Measurements from ENCODE around the gene KCNE4.

KCNE4 gene

DNA sequence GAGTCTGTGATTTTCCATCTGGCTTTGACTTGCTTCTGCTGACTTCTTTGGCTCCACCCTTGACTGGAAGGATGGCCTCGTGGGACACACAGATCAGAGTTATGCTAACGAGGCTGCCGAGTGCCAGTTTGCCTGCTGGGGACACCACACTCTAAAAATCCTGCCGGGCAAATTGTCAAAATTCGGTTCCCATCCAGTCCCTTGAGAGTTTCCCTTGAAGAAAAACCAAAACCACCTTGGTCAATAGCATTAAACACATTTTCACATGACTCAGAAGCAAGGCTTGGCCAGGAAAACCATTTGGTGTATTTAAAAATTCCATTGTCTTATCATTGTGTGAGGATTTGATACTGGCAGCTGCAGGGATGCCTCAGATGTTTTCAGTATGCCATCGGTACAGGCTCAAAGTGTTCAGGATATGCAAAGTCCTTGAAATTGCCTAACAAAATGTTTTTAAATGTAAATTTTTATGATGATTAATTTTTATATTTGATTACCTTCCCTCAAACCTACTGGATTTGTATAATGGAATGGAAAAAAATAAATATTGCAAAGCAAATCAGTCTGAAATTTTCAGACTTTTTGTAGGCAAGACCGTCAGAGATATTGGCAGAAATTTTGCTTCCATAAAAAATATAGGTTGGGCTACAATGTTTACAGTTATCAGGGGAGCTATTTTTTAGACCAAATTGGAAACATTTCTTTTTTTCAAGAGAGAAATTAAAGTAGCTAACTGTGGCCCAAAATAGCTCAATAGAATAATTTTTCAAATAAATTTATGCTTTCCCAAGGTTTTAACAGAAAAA is 41.6 kb downstream of the KCNE4 start:
- Histone ChIP-seq H3K9ac (ENCODE audit: low read depth, low read length) (no peak overlapping the region), H3K27me3 (ENCODE audit: control insufficient read depth, insufficient read depth, low read length) (no peaks in the 10 kb centered on the region), H3K4me3 (ENCODE audit: low read depth, low read length) (no peak overlapping the region), H3K4me1 (ENCODE audit: control insufficient read depth, insufficient read depth, low read length) (no peaks in the 10 kb centered on the region), H3K9me3 (ENCODE audit: control insufficient read depth, insufficient read depth, low read length) (no peaks in the 10 kb centered on the region), H3K36me3 (ENCODE audit: control insufficient read depth, insufficient read depth, low read length) (no peaks in the 10 kb centered on the region)

DNA sequence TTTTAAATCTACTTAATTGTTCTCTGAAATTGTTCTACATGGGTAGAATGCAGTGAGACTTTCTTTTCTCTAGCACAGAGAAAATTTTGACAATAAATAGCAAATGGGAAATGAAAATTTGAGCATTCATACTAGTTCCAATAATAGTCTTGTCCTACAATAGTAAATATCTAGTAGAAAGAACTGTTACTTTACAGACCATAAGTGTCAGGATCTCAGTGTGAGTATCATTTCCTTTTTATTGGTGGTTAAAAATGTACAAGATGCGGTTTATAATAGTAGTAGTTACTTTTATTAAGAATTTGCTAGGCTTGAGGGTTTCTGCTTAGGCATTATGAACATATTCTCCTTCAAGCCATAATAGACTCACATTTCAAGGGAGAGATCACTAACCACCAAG is 43.2 kb downstream of the KCNE4 start:
- Histone ChIP-seq H3K27me3 (ENCODE audit: control insufficient read depth, insufficient read depth, low read length) (no peaks in the 10 kb centered on the region), H3K4me3 (ENCODE audit: low read depth, low read length) (no peak overlapping the region), H3K4me1 (ENCODE audit: control insufficient read depth, insufficient read depth, low read length) (no peaks in the 10 kb centered on the region), H3K9me3 (ENCODE audit: control insufficient read depth, insufficient read depth, low read length) (no peaks in the 10 kb centered on the region), H3K36me3 (ENCODE audit: control insufficient read depth, insufficient read depth, low read length) (no peaks in the 10 kb centered on the region), H3K9ac (ENCODE audit: low read depth, low read length) (no peak overlapping the region)

DNA sequence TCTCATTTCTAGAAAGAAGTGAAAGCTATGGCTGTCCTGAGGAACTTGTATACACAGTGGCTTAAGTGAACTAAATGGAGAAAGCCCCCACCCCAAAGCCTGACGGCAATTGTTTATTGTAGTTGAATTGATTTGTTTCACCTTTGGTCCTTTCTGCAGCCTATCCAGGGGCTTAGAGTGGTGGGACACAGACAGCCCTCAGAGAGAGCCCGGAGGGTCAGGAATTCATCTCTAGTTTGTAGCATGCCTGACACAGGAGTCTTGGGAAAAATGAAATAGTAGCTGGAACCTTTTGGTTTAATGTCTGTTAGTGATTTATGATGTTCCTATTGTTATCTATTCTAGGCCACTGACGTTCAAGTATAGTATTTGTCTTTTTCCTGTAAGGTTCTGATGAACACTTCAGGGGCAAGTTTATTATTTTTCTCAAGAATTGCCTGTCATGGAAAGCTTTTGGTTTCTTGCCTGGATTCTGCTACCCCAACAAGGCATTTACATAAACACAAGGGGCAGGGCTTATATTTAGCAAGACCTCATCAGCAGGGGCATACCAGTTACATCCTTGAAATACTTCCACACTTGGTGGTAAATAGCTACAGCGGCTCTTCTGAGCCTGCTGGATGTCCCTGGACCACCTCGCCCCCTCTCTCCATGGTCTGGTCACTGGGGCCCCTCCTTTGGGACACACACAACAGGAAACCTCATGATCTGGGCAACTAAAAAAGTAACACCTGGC is 44.4 kb downstream of the KCNE4 start:
- Histone ChIP-seq H3K9ac (ENCODE audit: low read depth, low read length) (no peak overlapping the region), H3K27me3 (ENCODE audit: control insufficient read depth, insufficient read depth, low read length) (no peaks in the 10 kb centered on the region), H3K4me1 (ENCODE audit: control insufficient read depth, insufficient read depth, low read length) (no peaks in the 10 kb centered on the region), H3K9me3 (ENCODE audit: control insufficient read depth, insufficient read depth, low read length) (no peaks in the 10 kb centered on the region), H3K4me3 (ENCODE audit: low read depth, low read length) (no peak overlapping the region), H3K36me3 (ENCODE audit: control insufficient read depth, insufficient read depth, low read length) (no peaks in the 10 kb centered on the region)

DNA sequence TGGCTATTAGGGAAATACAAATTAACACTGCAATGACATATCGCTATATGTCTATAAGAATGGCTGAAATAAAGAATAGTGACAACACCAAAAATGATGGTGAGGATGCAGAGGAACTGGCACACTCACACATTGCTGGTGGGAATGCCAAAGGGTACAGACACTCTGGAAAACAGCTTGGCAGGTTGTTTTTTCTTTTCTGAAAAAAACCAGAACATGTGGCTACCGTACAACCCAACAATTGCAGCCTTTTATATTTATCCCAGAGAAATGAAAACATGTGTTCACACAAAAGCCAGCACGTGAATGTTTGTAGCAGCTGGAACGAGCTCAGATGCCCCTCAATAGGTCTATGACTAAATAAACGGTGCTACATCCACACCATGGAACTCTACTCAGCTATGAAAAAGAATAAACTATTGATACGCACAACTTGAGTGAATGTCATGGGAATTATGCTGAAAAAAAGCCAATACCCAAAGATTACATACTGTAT is 45.9 kb downstream of the KCNE4 start:
- Histone ChIP-seq H3K4me3 (ENCODE audit: low read depth, low read length) (no peak overlapping the region), H3K27me3 (ENCODE audit: control insufficient read depth, insufficient read depth, low read length) (no peaks in the 10 kb centered on the region), H3K9me3 (ENCODE audit: control insufficient read depth, insufficient read depth, low read length) (no peaks in the 10 kb centered on the region), H3K9ac (ENCODE audit: low read depth, low read length) (no peak overlapping the region), H3K4me1 (ENCODE audit: control insufficient read depth, insufficient read depth, low read length) (no peaks in the 10 kb centered on the region), H3K36me3 (ENCODE audit: control insufficient read depth, insufficient read depth, low read length) (no peaks in the 10 kb centered on the region)

DNA sequence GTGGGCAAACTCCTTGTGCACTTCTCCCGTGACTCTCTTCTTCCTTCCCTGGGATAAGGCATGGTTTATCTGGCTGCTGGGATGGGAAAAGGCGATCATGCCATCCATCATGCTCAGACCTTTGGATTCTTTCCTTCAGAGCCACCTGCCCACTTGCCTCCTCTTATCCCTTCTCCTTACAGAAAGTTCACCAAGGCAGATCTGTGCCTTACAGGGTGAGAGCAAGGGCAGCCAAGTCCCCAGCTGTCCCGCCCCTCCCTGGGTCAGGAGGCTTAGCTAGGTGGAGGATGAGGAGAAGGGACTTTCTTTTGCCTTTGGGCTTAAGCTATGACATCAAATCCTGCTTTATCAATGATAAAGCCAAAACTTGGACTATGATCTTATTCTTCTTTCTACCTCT is 47.6 kb downstream of the KCNE4 start:
- no peaks in the 10 kb centered on the region for H3K9me3 ChIP-seq (ENCODE audit: control insufficient read depth, insufficient read depth, low read length)
- H3K36me3 ChIP-seq (ENCODE audit: control insufficient read depth, insufficient read depth, low read length) = no peaks in the 10 kb centered on the region
- H3K27me3 ChIP-seq (ENCODE audit: control insufficient read depth, insufficient read depth, low read length) = no peaks in the 10 kb centered on the region
- no peaks in the 10 kb centered on the region for H3K4me1 ChIP-seq (ENCODE audit: control insufficient read depth, insufficient read depth, low read length)
- no peak overlapping the region for H3K4me3 ChIP-seq (ENCODE audit: low read depth, low read length)
- no peak overlapping the region for H3K9ac ChIP-seq (ENCODE audit: low read depth, low read length)

DNA sequence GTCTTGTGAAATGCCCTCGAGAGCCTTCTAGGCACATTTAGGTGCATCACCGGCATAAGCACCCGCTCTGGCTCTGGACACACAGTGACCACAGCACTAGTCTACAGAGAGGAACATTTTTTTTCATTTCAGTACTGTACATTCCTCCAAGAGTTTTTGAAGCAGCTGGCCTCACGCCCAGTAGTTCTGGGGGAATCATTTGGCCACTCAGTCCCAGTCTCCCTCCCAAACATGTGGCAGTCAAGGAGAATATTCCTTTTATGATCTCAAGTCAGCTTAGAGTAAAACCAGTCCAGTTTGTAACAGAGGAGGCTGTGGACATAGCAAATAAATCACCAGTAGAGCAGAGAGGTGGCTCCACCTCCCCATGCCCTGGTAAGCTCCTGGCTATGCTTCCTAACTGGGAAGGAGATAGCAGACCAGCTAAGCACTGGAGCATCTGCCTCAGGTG is 48.1 kb downstream of the KCNE4 start:
- Histone ChIP-seq H3K4me1 (ENCODE audit: control insufficient read depth, insufficient read depth, low read length) (no peaks in the 10 kb centered on the region), H3K9ac (ENCODE audit: low read depth, low read length) (no peak overlapping the region), H3K4me3 (ENCODE audit: low read depth, low read length) (no peak overlapping the region), H3K9me3 (ENCODE audit: control insufficient read depth, insufficient read depth, low read length) (no peaks in the 10 kb centered on the region), H3K27me3 (ENCODE audit: control insufficient read depth, insufficient read depth, low read length) (no peaks in the 10 kb centered on the region), H3K36me3 (ENCODE audit: control insufficient read depth, insufficient read depth, low read length) (no peaks in the 10 kb centered on the region)

DNA sequence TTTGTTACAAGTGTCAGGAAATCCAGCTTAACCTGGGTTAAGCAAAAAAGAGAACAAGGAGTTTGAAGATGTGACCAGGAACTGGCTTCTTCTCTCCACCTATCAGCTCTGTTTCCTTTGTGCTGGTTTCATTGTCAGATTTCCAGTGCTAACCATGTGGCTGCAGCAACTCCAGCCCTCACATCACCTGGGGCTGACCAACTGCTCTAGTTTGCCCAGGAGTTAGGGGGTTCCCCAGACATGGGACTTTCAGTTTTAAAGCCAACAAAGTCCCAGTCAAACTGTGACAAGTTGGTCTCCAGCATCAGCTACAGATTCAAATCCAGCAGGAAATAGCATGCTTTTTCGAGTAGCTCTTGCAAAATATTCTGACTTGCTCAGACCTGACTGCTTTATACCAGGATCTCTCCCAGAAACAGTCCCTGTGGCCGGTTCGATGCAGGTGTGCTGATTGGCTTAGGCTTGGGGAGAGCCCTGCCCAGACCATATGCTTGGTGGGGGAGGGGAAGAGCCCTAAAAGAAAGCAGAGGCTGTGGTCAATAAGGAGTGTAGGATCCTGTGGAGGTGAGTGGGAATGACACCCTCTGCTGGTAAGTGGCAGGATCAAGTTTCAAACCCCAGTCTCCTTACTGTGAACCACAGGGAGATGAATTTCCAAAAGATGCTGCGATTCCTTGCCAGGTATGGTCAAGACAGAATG is 49.5 kb downstream of the KCNE4 start:
- Histone ChIP-seq H3K27me3 (ENCODE audit: control insufficient read depth, insufficient read depth, low read length) (no peaks in the 10 kb centered on the region), H3K9ac (ENCODE audit: low read depth, low read length) (no peak overlapping the region), H3K9me3 (ENCODE audit: control insufficient read depth, insufficient read depth, low read length) (no peaks in the 10 kb centered on the region), H3K36me3 (ENCODE audit: control insufficient read depth, insufficient read depth, low read length) (no peaks in the 10 kb centered on the region), H3K4me3 (ENCODE audit: low read depth, low read length) (no peak overlapping the region), H3K4me1 (ENCODE audit: control insufficient read depth, insufficient read depth, low read length) (no peaks in the 10 kb centered on the region)

DNA sequence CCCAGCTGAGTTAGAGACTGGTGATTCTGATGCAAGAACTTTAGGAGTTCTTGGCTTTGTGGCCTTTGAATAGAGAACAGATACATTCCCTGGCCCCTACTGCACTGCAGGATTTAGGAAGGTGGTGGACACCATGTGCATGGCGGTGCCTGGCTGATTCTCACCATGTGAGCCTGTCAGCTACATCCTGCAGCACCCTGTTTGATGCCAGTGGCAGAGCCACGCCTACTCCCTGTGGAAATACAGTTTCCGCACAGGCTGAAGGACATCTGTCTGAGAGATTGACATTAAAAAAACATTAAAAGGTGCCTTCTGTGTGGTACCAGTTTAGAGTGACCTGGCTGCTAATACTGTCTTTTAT is 50.0 kb downstream of the KCNE4 start:
- Histone ChIP-seq H3K9ac (ENCODE audit: low read depth, low read length) (no peak overlapping the region), H3K4me1 (ENCODE audit: control insufficient read depth, insufficient read depth, low read length) (no peaks in the 10 kb centered on the region), H3K4me3 (ENCODE audit: low read depth, low read length) (no peak overlapping the region), H3K9me3 (ENCODE audit: control insufficient read depth, insufficient read depth, low read length) (no peaks in the 10 kb centered on the region), H3K27me3 (ENCODE audit: control insufficient read depth, insufficient read depth, low read length) (no peaks in the 10 kb centered on the region), H3K36me3 (ENCODE audit: control insufficient read depth, insufficient read depth, low read length) (no peaks in the 10 kb centered on the region)

DNA sequence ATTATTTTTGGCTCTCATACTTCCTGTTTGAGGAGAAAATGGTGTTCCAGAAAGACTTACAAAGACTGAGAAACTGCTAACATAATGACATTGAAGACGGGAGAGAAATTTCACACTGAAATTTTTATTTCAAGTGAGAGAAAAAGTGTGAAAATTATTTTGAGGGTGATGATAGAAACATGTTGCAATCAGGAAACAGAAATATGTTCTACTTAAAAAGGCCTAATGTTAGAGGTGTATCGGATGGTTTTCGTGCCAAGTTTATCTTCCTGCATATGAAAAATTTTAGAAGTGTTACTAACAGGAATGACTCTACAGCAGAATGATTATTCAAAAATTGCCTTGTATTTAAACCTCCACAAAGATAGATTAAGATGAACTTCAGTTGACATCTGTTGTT is 50.5 kb downstream of the KCNE4 start:
- Histone ChIP-seq H3K27me3 (ENCODE audit: control insufficient read depth, insufficient read depth, low read length) (no peaks in the 10 kb centered on the region), H3K9me3 (ENCODE audit: control insufficient read depth, insufficient read depth, low read length) (no peaks in the 10 kb centered on the region), H3K9ac (ENCODE audit: low read depth, low read length) (no peak overlapping the region), H3K36me3 (ENCODE audit: control insufficient read depth, insufficient read depth, low read length) (no peaks in the 10 kb centered on the region), H3K4me1 (ENCODE audit: control insufficient read depth, insufficient read depth, low read length) (no peaks in the 10 kb centered on the region), H3K4me3 (ENCODE audit: low read depth, low read length) (no peak overlapping the region)

DNA sequence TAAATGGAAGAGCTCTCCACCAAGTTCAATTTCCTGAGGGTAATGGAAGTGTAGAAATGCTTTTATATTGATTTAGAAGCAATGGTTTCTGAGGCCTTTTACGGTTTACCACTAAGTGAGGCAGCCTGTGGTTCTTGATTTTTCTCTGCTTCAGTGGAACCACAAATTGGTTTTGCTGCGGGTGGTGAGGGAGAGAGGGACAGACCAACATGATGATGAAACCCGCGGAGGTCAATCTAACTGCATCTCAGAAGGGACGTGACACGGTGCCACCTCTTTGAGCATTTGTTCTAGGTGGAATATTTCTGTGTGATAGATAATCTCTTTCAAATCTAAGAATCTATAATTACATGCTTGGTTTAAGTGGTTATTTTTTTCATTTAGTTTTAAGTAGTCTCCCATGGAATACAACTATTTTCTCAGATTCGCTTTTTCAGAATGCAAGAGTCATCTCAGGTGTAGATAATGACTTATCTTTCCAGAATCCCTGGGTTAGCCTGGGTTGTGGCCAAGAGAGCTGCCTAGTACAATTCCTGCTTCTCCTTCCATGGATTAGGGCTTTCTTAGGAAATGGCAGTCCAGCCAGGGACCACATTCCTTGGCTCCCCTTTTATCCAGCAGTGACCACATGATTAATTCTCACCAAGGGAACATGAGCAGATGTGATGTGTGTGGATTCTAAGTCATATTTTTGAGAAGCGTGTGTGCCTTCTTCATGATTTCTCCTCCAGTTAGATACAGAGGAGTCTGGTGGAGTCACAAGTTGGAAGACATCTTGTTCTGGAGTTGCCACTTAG is 52.5 kb downstream of the KCNE4 start:
- no peaks in the 10 kb centered on the region for H3K27me3 ChIP-seq (ENCODE audit: control insufficient read depth, insufficient read depth, low read length)
- H3K4me3 ChIP-seq (ENCODE audit: low read depth, low read length) = no peak overlapping the region
- peaks cover 4% of the 10 kb centered on the region for H3K4me1 ChIP-seq (ENCODE audit: control insufficient read depth, insufficient read depth, low read length)
- no peaks in the 10 kb centered on the region for H3K9me3 ChIP-seq (ENCODE audit: control insufficient read depth, insufficient read depth, low read length)
- no peaks in the 10 kb centered on the region for H3K36me3 ChIP-seq (ENCODE audit: control insufficient read depth, insufficient read depth, low read length)
- no peak overlapping the region for H3K9ac ChIP-seq (ENCODE audit: low read depth, low read length)

Data from iPS-15b (cell line).